Measurements from ENCODE around the gene KCNK2.

KCNK2 gene

GRCh38 chr1:215115760-215116159 lies 33.2 kb downstream of the KCNK2 start:
- H3K4me2 ChIP-seq (ENCODE audit: low read length), result no peak overlapping the region
- no peaks in the 10 kb centered on the region for H3K79me2 ChIP-seq (ENCODE audit: control insufficient read depth, insufficient read depth, low read length, poor library complexity)
- H3K27me3 ChIP-seq (ENCODE audit: insufficient read depth, low read length), result no peaks in the 10 kb centered on the region
- H3K36me3 ChIP-seq (ENCODE audit: control insufficient read depth in 1 of 2, insufficient read depth in 2 of 2, low read length in 2 of 2), result no peaks in the 10 kb centered on the region
- H2AK5ac ChIP-seq (ENCODE audit: low read length), result no peak overlapping the region
- no peak overlapping the region for H3K27ac ChIP-seq (ENCODE audit: low read depth, low read length)
- H2BK12ac ChIP-seq (ENCODE audit: low read length), result no peak overlapping the region
- DNase-seq, result no peak
- no peak overlapping the region for H2AFZ ChIP-seq (ENCODE audit: insufficient read depth, low read length, poor library complexity)
- no peak overlapping the region for H3K4ac ChIP-seq (ENCODE audit: low read depth, low read length)
- H4K8ac ChIP-seq (ENCODE audit: low read depth, low read length), result no peak overlapping the region
- H3K4me1 ChIP-seq (ENCODE audit: control insufficient read depth in 1 of 2, insufficient read depth in 2 of 2, low read length in 2 of 2), result no peaks in the 10 kb centered on the region
- H2BK120ac ChIP-seq (ENCODE audit: insufficient read depth, low read length, poor library complexity), result no peak overlapping the region
- no peak overlapping the region for H3K14ac ChIP-seq (ENCODE audit: low read length)
- no peak overlapping the region for H4K12ac ChIP-seq (ENCODE audit: low read depth, low read length)
- H3K4me3 ChIP-seq (ENCODE audit: low read depth, low read length), result no peak overlapping the region
- H3K9me3 ChIP-seq (ENCODE audit: insufficient read depth, low read depth, low read length), result no peaks in the 10 kb centered on the region
- H4K91ac ChIP-seq (ENCODE audit: low read depth, low read length), result no peak overlapping the region
- WGBS (ENCODE audit: extremely low coverage, insufficient coverage, insufficient read length), result no CpG with 5 or more reads among the region's 1 CpG
- no peak overlapping the region for H2BK5ac ChIP-seq (ENCODE audit: low read depth, low read length, poor library complexity)
- H3K9ac ChIP-seq (ENCODE audit: low read length), result no peak overlapping the region
- no peaks in the 10 kb centered on the region for H3K79me1 ChIP-seq (ENCODE audit: low read length)
- H3K23ac ChIP-seq (ENCODE audit: low read length), result no peak overlapping the region
- no peak overlapping the region for H3K18ac ChIP-seq (ENCODE audit: low read length)

DNA sequence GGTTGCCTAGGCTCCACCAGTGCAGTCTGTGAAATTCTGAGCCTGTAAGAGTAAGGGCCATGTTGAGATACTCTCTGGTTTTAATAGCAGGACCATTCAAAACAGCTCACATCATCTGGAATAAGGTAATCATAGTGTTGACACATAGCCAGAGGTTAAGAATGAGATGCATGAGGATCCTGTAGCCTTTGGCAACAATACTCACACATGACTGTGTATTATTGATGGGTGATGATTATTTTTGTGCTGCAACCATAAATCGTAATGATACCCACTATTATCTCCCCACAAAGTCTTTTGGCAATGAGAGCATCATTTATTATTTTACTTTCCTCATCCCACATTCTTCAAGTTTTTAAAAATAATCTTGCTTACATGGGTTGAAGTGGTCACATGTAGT lies 35.5 kb downstream of the KCNK2 start:
- Histone ChIP-seq H3K4me1 (ENCODE audit: control insufficient read depth in 1 of 2, insufficient read depth in 2 of 2, low read length in 2 of 2) (no peaks in the 10 kb centered on the region), H3K27me3 (ENCODE audit: insufficient read depth, low read length) (no peaks in the 10 kb centered on the region), H3K4me3 (ENCODE audit: low read depth, low read length) (no peak overlapping the region), H4K12ac (ENCODE audit: low read depth, low read length) (no peak overlapping the region), H4K8ac (ENCODE audit: low read depth, low read length) (no peak overlapping the region), H3K9ac (ENCODE audit: low read length) (no peak overlapping the region), H3K79me1 (ENCODE audit: low read length) (no peaks in the 10 kb centered on the region), H3K9me3 (ENCODE audit: insufficient read depth, low read depth, low read length) (no peaks in the 10 kb centered on the region), H3K14ac (ENCODE audit: low read length) (no peak overlapping the region), H3K18ac (ENCODE audit: low read length) (no peak overlapping the region), H3K4me2 (ENCODE audit: low read length) (no peak overlapping the region), H2BK12ac (ENCODE audit: low read length) (no peak overlapping the region), H4K91ac (ENCODE audit: low read depth, low read length) (no peak overlapping the region), H3K27ac (ENCODE audit: low read depth, low read length) (no peak overlapping the region), H2BK5ac (ENCODE audit: low read depth, low read length, poor library complexity) (no peak overlapping the region), H3K79me2 (ENCODE audit: control insufficient read depth, insufficient read depth, low read length, poor library complexity) (no peaks in the 10 kb centered on the region), H3K36me3 (ENCODE audit: control insufficient read depth in 1 of 2, insufficient read depth in 2 of 2, low read length in 2 of 2) (no peaks in the 10 kb centered on the region), H3K23ac (ENCODE audit: low read length) (no peak overlapping the region), H2BK120ac (ENCODE audit: insufficient read depth, low read length, poor library complexity) (no peak overlapping the region), H3K4ac (ENCODE audit: low read depth, low read length) (no peak overlapping the region), H2AFZ (ENCODE audit: insufficient read depth, low read length, poor library complexity) (no peak overlapping the region), H2AK5ac (ENCODE audit: low read length) (no peak overlapping the region)
- no CpG with 5 or more reads among the region's 1 CpG for WGBS (ENCODE audit: extremely low coverage, insufficient coverage, insufficient read length)
- no peak for DNase-seq

GRCh38 chr1:215119056-215119455 lies 36.5 kb downstream of the KCNK2 start:
- Histone ChIP-seq H3K4me3 (ENCODE audit: low read depth, low read length) (no peak overlapping the region), H3K79me2 (ENCODE audit: control insufficient read depth, insufficient read depth, low read length, poor library complexity) (no peaks in the 10 kb centered on the region), H2AK5ac (ENCODE audit: low read length) (no peak overlapping the region), H2BK5ac (ENCODE audit: low read depth, low read length, poor library complexity) (no peak overlapping the region), H3K4me1 (ENCODE audit: control insufficient read depth in 1 of 2, insufficient read depth in 2 of 2, low read length in 2 of 2) (no peaks in the 10 kb centered on the region), H3K27me3 (ENCODE audit: insufficient read depth, low read length) (no peaks in the 10 kb centered on the region), H2AFZ (ENCODE audit: insufficient read depth, low read length, poor library complexity) (no peak overlapping the region), H4K91ac (ENCODE audit: low read depth, low read length) (no peak overlapping the region), H3K79me1 (ENCODE audit: low read length) (no peaks in the 10 kb centered on the region), H2BK120ac (ENCODE audit: insufficient read depth, low read length, poor library complexity) (no peak overlapping the region), H3K27ac (ENCODE audit: low read depth, low read length) (no peak overlapping the region), H3K9ac (ENCODE audit: low read length) (no peak overlapping the region), H3K4ac (ENCODE audit: low read depth, low read length) (no peak overlapping the region), H4K8ac (ENCODE audit: low read depth, low read length) (no peak overlapping the region), H3K36me3 (ENCODE audit: control insufficient read depth in 1 of 2, insufficient read depth in 2 of 2, low read length in 2 of 2) (no peaks in the 10 kb centered on the region), H2BK12ac (ENCODE audit: low read length) (no peak overlapping the region), H3K9me3 (ENCODE audit: insufficient read depth, low read depth, low read length) (no peaks in the 10 kb centered on the region), H3K18ac (ENCODE audit: low read length) (no peak overlapping the region), H4K12ac (ENCODE audit: low read depth, low read length) (no peak overlapping the region), H3K4me2 (ENCODE audit: low read length) (no peak overlapping the region), H3K23ac (ENCODE audit: low read length) (no peak overlapping the region), H3K14ac (ENCODE audit: low read length) (no peak overlapping the region)
- no peak for DNase-seq

DNA sequence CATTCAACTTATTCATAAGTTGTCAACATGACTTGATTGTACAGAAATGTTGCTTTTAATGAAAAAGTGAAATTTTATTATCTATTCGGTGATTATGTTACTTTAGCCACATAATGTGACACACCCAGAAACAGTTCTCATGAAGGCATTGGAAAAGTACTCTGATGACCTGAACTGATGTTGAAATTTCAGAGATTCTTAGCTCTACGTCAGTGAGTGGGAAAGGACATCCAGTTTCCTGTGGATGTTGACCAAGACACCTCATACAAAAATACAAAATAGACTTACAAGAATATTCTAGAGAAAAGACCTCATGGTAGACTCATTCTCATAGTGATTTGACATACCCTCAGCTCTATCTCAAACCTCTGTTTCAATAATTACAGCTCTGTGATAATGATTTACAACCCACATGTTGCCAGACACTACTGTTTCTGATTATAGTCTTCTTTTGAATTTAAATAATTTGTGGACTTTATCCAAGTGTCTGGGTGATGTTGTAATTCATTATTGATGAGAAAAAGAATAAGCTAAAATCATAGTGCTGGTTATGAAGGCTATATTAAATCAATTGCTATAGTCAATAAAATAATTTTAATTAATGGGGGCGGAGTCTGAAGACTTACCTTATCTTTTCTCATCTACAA lies 37.3 kb downstream of the KCNK2 start:
- no peak overlapping the region for H2AFZ ChIP-seq (ENCODE audit: insufficient read depth, low read length, poor library complexity)
- H3K27ac ChIP-seq (ENCODE audit: low read depth, low read length), result no peak overlapping the region
- H3K9ac ChIP-seq (ENCODE audit: low read length), result no peak overlapping the region
- no peaks in the 10 kb centered on the region for H3K79me1 ChIP-seq (ENCODE audit: low read length)
- no peak overlapping the region for H3K4me2 ChIP-seq (ENCODE audit: low read length)
- H3K4me1 ChIP-seq (ENCODE audit: control insufficient read depth in 1 of 2, insufficient read depth in 2 of 2, low read length in 2 of 2), result no peaks in the 10 kb centered on the region
- H2BK12ac ChIP-seq (ENCODE audit: low read length), result no peak overlapping the region
- DNase-seq, result no peak
- H4K91ac ChIP-seq (ENCODE audit: low read depth, low read length), result no peak overlapping the region
- no peak overlapping the region for H3K23ac ChIP-seq (ENCODE audit: low read length)
- no peaks in the 10 kb centered on the region for H3K27me3 ChIP-seq (ENCODE audit: insufficient read depth, low read length)
- no peak overlapping the region for H3K18ac ChIP-seq (ENCODE audit: low read length)
- no peak overlapping the region for H2BK5ac ChIP-seq (ENCODE audit: low read depth, low read length, poor library complexity)
- no CpG with 5 or more reads among the region's 3 CpGs for WGBS (ENCODE audit: extremely low coverage, insufficient coverage, insufficient read length)
- H3K14ac ChIP-seq (ENCODE audit: low read length), result no peak overlapping the region
- no peaks in the 10 kb centered on the region for H3K79me2 ChIP-seq (ENCODE audit: control insufficient read depth, insufficient read depth, low read length, poor library complexity)
- no peak overlapping the region for H3K4me3 ChIP-seq (ENCODE audit: low read depth, low read length)
- H4K12ac ChIP-seq (ENCODE audit: low read depth, low read length), result no peak overlapping the region
- no peak overlapping the region for H2BK120ac ChIP-seq (ENCODE audit: insufficient read depth, low read length, poor library complexity)
- no peak overlapping the region for H4K8ac ChIP-seq (ENCODE audit: low read depth, low read length)
- no peaks in the 10 kb centered on the region for H3K9me3 ChIP-seq (ENCODE audit: insufficient read depth, low read depth, low read length)
- H3K36me3 ChIP-seq (ENCODE audit: control insufficient read depth in 1 of 2, insufficient read depth in 2 of 2, low read length in 2 of 2), result no peaks in the 10 kb centered on the region
- H2AK5ac ChIP-seq (ENCODE audit: low read length), result no peak overlapping the region
- no peak overlapping the region for H3K4ac ChIP-seq (ENCODE audit: low read depth, low read length)

Data from trophoblast cell (in vitro differentiated cells and primary cell).